H9 (cell line): Measurements from ENCODE around the gene PRSS58. TPM values are rescaled to one million over a fixed set of nuclear protein-coding genes. Genes with fewer than 3 reads are reported as not detected.

Experiments
- DNase-seq: peaks from one replicate; pipeline ENCODE4 v3.0.0-alpha.2; 2017
- H2AFZ ChIP-seq: one replicate; pipeline ENCODE4 v1.6.1; 2013; ENCODE audit warnings: mild to moderate bottlenecking, low read length, control low read depth, moderate library complexity
- H2AK5ac ChIP-seq: 2 replicates; pipeline ENCODE4 v1.6.1; 2013; ENCODE audit warnings: low read length, control low read depth, mixed read lengths; ENCODE audit not compliant: insufficient read length
- H2BK120ac ChIP-seq: one replicate; pipeline ENCODE4 v1.6.1; 2013; ENCODE audit warnings: low read depth, mild to moderate bottlenecking, low read length, control low read depth, inconsistent platforms; ENCODE audit not compliant: poor library complexity, severe bottlenecking
- H2BK12ac ChIP-seq: 2 replicates; pipeline ENCODE4 v1.6.1; 2013; ENCODE audit warnings: low read length, control low read depth, mixed read lengths, low read depth; ENCODE audit not compliant: insufficient read length
- H2BK15ac ChIP-seq: 2 replicates; pipeline ENCODE4 v1.6.1; 2013; ENCODE audit warnings: low read depth, low read length, control low read depth
- H2BK20ac ChIP-seq: one replicate; pipeline ENCODE4 v1.6.1; 2013; ENCODE audit warnings: low read depth, mild to moderate bottlenecking, low read length, control low read depth, inconsistent platforms; ENCODE audit not compliant: poor library complexity, severe bottlenecking
- H2BK5ac ChIP-seq: 2 replicates; pipeline ENCODE4 v1.6.1; 2013; ENCODE audit warnings: low read length, control low read depth, mixed read lengths; ENCODE audit not compliant: insufficient read length
- H3K14ac ChIP-seq: 2 replicates; pipeline ENCODE4 v1.6.1; 2013; ENCODE audit warnings: low read length, control low read depth; ENCODE audit not compliant: insufficient read depth
- H3K18ac ChIP-seq: 2 replicates; pipeline ENCODE4 v1.6.1; 2013; ENCODE audit warnings: low read depth, mild to moderate bottlenecking, mixed read lengths, low read length, control low read depth; ENCODE audit not compliant: insufficient read length
- H3K23ac ChIP-seq: 2 replicates; pipeline ENCODE4 v1.6.1; 2013; ENCODE audit warnings: low read length, control low read depth, mixed read lengths, low read depth; ENCODE audit not compliant: insufficient read length
- H3K23me2 ChIP-seq: 2 replicates; pipeline ENCODE4 v1.6.1; 2013; ENCODE audit warnings: low read depth, mild to moderate bottlenecking, mixed read lengths, low read length, control low read depth; ENCODE audit not compliant: insufficient read length, poor library complexity, severe bottlenecking
- H3K27ac ChIP-seq: 2 replicates; pipeline ENCODE4 v1.5.1; 2013; ENCODE audit warnings: low read length, control low read depth, mixed read lengths, low read depth; ENCODE audit not compliant: insufficient read length
- H3K27me3 ChIP-seq: 2 replicates; pipeline ENCODE4 v1.6.1; 2013; ENCODE audit warnings: low read length, control low read depth, inconsistent platforms; ENCODE audit not compliant: insufficient read depth
- H3K4ac ChIP-seq: 2 replicates; pipeline ENCODE4 v1.6.1; 2013; ENCODE audit warnings: low read depth, mild to moderate bottlenecking, control low read depth, inconsistent platforms, low read length, moderate library complexity
- H3K4me1 ChIP-seq: 2 replicates; pipeline ENCODE4 v1.6.1; 2013; ENCODE audit warnings: low read length, control low read depth, inconsistent platforms; ENCODE audit not compliant: insufficient read depth
- H3K4me2 ChIP-seq: 2 replicates; pipeline ENCODE4 v1.6.1; 2013; ENCODE audit warnings: low read length, control low read depth, mixed read lengths; ENCODE audit not compliant: insufficient read length, insufficient read depth
- H3K56ac ChIP-seq: 2 replicates; pipeline ENCODE4 v1.6.1; 2013; ENCODE audit warnings: low read depth, mild to moderate bottlenecking, mixed read lengths, low read length, control low read depth; ENCODE audit not compliant: insufficient read length
- H3K79me1 ChIP-seq: 2 replicates; pipeline ENCODE4 v1.6.1; 2013; ENCODE audit warnings: low read depth, mild to moderate bottlenecking, moderate library complexity, low read length, control low read depth, inconsistent platforms; ENCODE audit not compliant: insufficient read depth, poor library complexity, severe bottlenecking
- H3K79me2 ChIP-seq: 2 replicates; pipeline ENCODE4 v1.6.1; 2013; ENCODE audit warnings: low read length, control low read depth, inconsistent platforms; ENCODE audit not compliant: insufficient read depth
- H3K9ac ChIP-seq: 2 replicates; pipeline ENCODE4 v1.6.1; 2013; ENCODE audit warnings: low read length, control low read depth, mixed read lengths; ENCODE audit not compliant: insufficient read length; ENCODE audit errors: extremely low read depth
- H3K9me3 ChIP-seq: one replicate; pipeline ENCODE4 v1.6.1; 2013; ENCODE audit warnings: low read depth, low read length, inconsistent platforms; ENCODE audit not compliant: control insufficient read depth
- H3T11ph ChIP-seq: one replicate; pipeline ENCODE4 v1.6.1; 2013; ENCODE audit warnings: mild to moderate bottlenecking, low read length, control low read depth, inconsistent platforms
- H4K20me1 ChIP-seq: one replicate; pipeline ENCODE4 v1.6.1; 2013; ENCODE audit not compliant: control insufficient read depth, insufficient read length, insufficient read depth
- H4K5ac ChIP-seq: 2 replicates; pipeline ENCODE4 v1.6.1; 2013; ENCODE audit warnings: low read depth, mild to moderate bottlenecking, mixed read lengths, low read length, control low read depth; ENCODE audit not compliant: insufficient read length
- H4K8ac ChIP-seq: replicated peaks from 2 replicates; pipeline ENCODE4 v1.6.1; 2013; ENCODE audit warnings: low read length, control low read depth, mixed read lengths, low read depth; ENCODE audit not compliant: insufficient read length
- H4K91ac ChIP-seq: 2 replicates; pipeline ENCODE4 v1.6.1; 2013; ENCODE audit warnings: low read depth, mild to moderate bottlenecking, moderate library complexity, mixed read lengths, low read length, control low read depth; ENCODE audit not compliant: insufficient read length
- H3K27ac Mint-ChIP-seq, 3 experiments: 2 replicates in 2 of 3; 3 replicates in 1 of 3; pipeline ENCODE4 v1.8.0; 2020 to 2021; ENCODE audit warnings: mixed read lengths in 3 of 3, mild to moderate bottlenecking in 1 of 3, moderate library complexity in 1 of 3
- H3K27me3 Mint-ChIP-seq: 2 replicates; pipeline ENCODE4 v1.8.0; 2021; ENCODE audit warnings: low read depth, mild to moderate bottlenecking, moderate library complexity, mixed read lengths
- H3K36me3 Mint-ChIP-seq, 3 experiments: 2 replicates in 2 of 3; 3 replicates in 1 of 3; pipeline ENCODE4 v1.8.0; 2020 to 2021; ENCODE audit warnings: low read depth in 3 of 3, mixed read lengths in 3 of 3; ENCODE audit not compliant: insufficient read depth in 1 of 3
- H3K4me1 Mint-ChIP-seq, 2 experiments: 2 replicates each; pipeline ENCODE4 v1.8.0; 2020; ENCODE audit warnings: mixed read lengths in 2 of 2
- H3K4me3 Mint-ChIP-seq, 2 experiments: 2 replicates in 1 of 2; 3 replicates in 1 of 2; pipeline ENCODE4 v1.8.0; 2020 to 2021; ENCODE audit warnings: mild to moderate bottlenecking in 2 of 2, mixed read lengths in 2 of 2, moderate library complexity in 1 of 2
- H3K9me3 Mint-ChIP-seq, 2 experiments: 2 replicates in 1 of 2; 3 replicates in 1 of 2; pipeline ENCODE4 v1.8.0; 2020; ENCODE audit warnings: mild to moderate bottlenecking in 2 of 2, mixed read lengths in 2 of 2, moderate library complexity in 1 of 2
- WGBS: extraction: QIAGEN DNeasy Blood & Tissue Kit; methylation state at CpG from one replicate; pipeline ENCODE4 v1.1.7; 2013; ENCODE audit warnings: missing lambda C conversion rate, low lambda C conversion rate, mixed read lengths; ENCODE audit not compliant: insufficient read length; ENCODE audit errors: extremely low coverage; 5-methylcytosine and 5-hydroxymethylcytosine counted together
- total RNA-seq: library from RNA; stranded (reverse); gene quantifications from 2 replicates; pipeline ENCODE4 v1.2.1, GENCODE V29; 2021
- TF ChIP-seq, protein P1 (sequence below): fragments of 200-600 bp; sonication (generic); conservative IDR thresholded peaks from 3 replicates; pipeline ENCODE4 v1.8.0; 2021; ENCODE audit warnings: antibody characterized with exemption, mild to moderate bottlenecking

Gene PRSS58
- total RNA-seq, 1 experiment from 2014 or later, result not detected

- H3K27me3 ChIP-seq, result no peaks in the 10 kb centered on the region
- H3K79me1 ChIP-seq, result no peaks in the 10 kb centered on the region
- no peak overlapping the region for H3K4me2 ChIP-seq
- H2BK5ac ChIP-seq, result no peak overlapping the region
- no CpG with 5 or more reads among the region's 3 CpGs for WGBS
- H3K27ac Mint-ChIP-seq, result no peak overlapping the region
- H3K79me2 ChIP-seq, result no peaks in the 10 kb centered on the region
- H2AK5ac ChIP-seq, result no peak overlapping the region
- no peak overlapping the region for H3K9ac ChIP-seq
- H2AFZ ChIP-seq, result no peak overlapping the region
- no peak overlapping the region for H4K91ac ChIP-seq
- no peak overlapping the region for H2BK15ac ChIP-seq
- peaks cover 12% of the 10 kb centered on the region for H3K27me3 Mint-ChIP-seq
- H3K56ac ChIP-seq, result no peak overlapping the region
- no peak overlapping the region for H3K4me3 Mint-ChIP-seq
- H3K23me2 ChIP-seq, result no peaks in the 10 kb centered on the region
- no peak for DNase-seq
- no peak overlapping the region for H3K23ac ChIP-seq
- no peak overlapping the region for H2BK120ac ChIP-seq
- no peak overlapping the region for H3K27ac ChIP-seq
- H4K8ac ChIP-seq, result no peak overlapping the region
- H3K14ac ChIP-seq, result no peak overlapping the region
- peaks cover 0 to 13% (median 12%) of the 10 kb centered on the region in 3 experiments; a peak in 5 of 7 replicates for H3K36me3 Mint-ChIP-seq
- H2BK20ac ChIP-seq, result no peak overlapping the region
- TF ChIP-seq, protein P1, sequence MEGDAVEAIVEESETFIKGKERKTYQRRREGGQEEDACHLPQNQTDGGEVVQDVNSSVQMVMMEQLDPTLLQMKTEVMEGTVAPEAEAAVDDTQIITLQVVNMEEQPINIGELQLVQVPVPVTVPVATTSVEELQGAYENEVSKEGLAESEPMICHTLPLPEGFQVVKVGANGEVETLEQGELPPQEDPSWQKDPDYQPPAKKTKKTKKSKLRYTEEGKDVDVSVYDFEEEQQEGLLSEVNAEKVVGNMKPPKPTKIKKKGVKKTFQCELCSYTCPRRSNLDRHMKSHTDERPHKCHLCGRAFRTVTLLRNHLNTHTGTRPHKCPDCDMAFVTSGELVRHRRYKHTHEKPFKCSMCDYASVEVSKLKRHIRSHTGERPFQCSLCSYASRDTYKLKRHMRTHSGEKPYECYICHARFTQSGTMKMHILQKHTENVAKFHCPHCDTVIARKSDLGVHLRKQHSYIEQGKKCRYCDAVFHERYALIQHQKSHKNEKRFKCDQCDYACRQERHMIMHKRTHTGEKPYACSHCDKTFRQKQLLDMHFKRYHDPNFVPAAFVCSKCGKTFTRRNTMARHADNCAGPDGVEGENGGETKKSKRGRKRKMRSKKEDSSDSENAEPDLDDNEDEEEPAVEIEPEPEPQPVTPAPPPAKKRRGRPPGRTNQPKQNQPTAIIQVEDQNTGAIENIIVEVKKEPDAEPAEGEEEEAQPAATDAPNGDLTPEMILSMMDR, result no peak
- no peaks in the 10 kb centered on the region for H4K20me1 ChIP-seq
- no peaks in the 10 kb centered on the region for H3K9me3 ChIP-seq
- peaks cover 16 to 18% of the 10 kb centered on the region in 2 experiments for H3K9me3 Mint-ChIP-seq
- no peaks in the 10 kb centered on the region for H3K4me1 ChIP-seq
- no peak overlapping the region for H2BK12ac ChIP-seq
- no peak overlapping the region for H3K4ac ChIP-seq
- H4K5ac ChIP-seq, result no peak overlapping the region
- no peak overlapping the region for H3T11ph ChIP-seq
- H3K18ac ChIP-seq, result no peak overlapping the region
- peaks cover 10 to 12% of the 10 kb centered on the region in 2 experiments for H3K4me1 Mint-ChIP-seq
These were observed 17.2 kb upstream of the PRSS58 start for GRCh38 chr7:142275028-142275427.
